Trophoblast cell (in vitro differentiated cells and primary cell): ENCODE measurements around the gene RANBP9.
A peak's percentile ranks its signal among the peaks of the same experiment; 100 is the strongest.

Source experiments
- DNase-seq, 2 donors: peaks; one replicate each; pipeline ENCODE4 v3.0.0-alpha.2; 2016
- H2AFZ ChIP-seq: 2 replicates; pipeline ENCODE4 v1.6.1; 2013; ENCODE audit warnings: low read length, moderate library complexity, mild to moderate bottlenecking; ENCODE audit not compliant: insufficient read depth, poor library complexity
- H2AK5ac ChIP-seq: 2 replicates; pipeline ENCODE4 v1.6.1; 2013; ENCODE audit warnings: mild to moderate bottlenecking, low read length
- H2BK120ac ChIP-seq: 2 replicates; pipeline ENCODE4 v1.6.1; 2013; ENCODE audit warnings: low read length, mild to moderate bottlenecking, moderate library complexity; ENCODE audit not compliant: insufficient read depth, poor library complexity
- H2BK12ac ChIP-seq: 2 replicates; pipeline ENCODE4 v1.6.1; 2013; ENCODE audit warnings: mild to moderate bottlenecking, low read length, moderate library complexity
- H2BK5ac ChIP-seq: 2 replicates; pipeline ENCODE4 v1.6.1; 2013; ENCODE audit warnings: low read length, low read depth, moderate library complexity, mild to moderate bottlenecking; ENCODE audit not compliant: poor library complexity
- H3K14ac ChIP-seq: 2 replicates; pipeline ENCODE4 v1.6.1; 2013; ENCODE audit warnings: mild to moderate bottlenecking, low read length
- H3K18ac ChIP-seq: 2 replicates; pipeline ENCODE4 v1.6.1; 2013; ENCODE audit warnings: mild to moderate bottlenecking, low read length
- H3K23ac ChIP-seq: 2 replicates; pipeline ENCODE4 v1.6.1; 2013; ENCODE audit warnings: low read length
- H3K27ac ChIP-seq: 2 replicates; pipeline ENCODE4 v1.5.1; 2013; ENCODE audit warnings: low read depth, mild to moderate bottlenecking, inconsistent platforms, low read length, moderate library complexity
- H3K27me3 ChIP-seq: 2 replicates; pipeline ENCODE4 v1.6.1; 2013; ENCODE audit warnings: inconsistent platforms, mild to moderate bottlenecking, low read length, moderate library complexity; ENCODE audit not compliant: insufficient read depth
- H3K36me3 ChIP-seq, 2 experiments: 1 replicate in 1 of 2; 2 replicates in 1 of 2; pipeline ENCODE4 v1.6.1; 2013; ENCODE audit warnings: low read length in 2 of 2, mild to moderate bottlenecking in 2 of 2, moderate library complexity in 1 of 2; ENCODE audit not compliant: insufficient read depth in 2 of 2, control insufficient read depth in 1 of 2
- H3K4ac ChIP-seq: 2 replicates; pipeline ENCODE4 v1.6.1; 2013; ENCODE audit warnings: low read depth, mild to moderate bottlenecking, low read length, moderate library complexity
- H3K4me1 ChIP-seq, 2 experiments: 1 replicate in 1 of 2; 2 replicates in 1 of 2; pipeline ENCODE4 v1.6.1; 2013; ENCODE audit warnings: low read length in 2 of 2, mild to moderate bottlenecking in 2 of 2, moderate library complexity in 1 of 2; ENCODE audit not compliant: insufficient read depth in 2 of 2, control insufficient read depth in 1 of 2
- H3K4me2 ChIP-seq: 2 replicates; pipeline ENCODE4 v1.6.1; 2013; ENCODE audit warnings: inconsistent platforms, mild to moderate bottlenecking, low read length, moderate library complexity
- H3K4me3 ChIP-seq: 2 replicates; pipeline ENCODE4 v1.5.1; 2013; ENCODE audit warnings: mild to moderate bottlenecking, low read depth, low read length, inconsistent platforms
- H3K79me1 ChIP-seq: one replicate; pipeline ENCODE4 v1.6.1; 2013; ENCODE audit warnings: low read length
- H3K79me2 ChIP-seq: 2 replicates; pipeline ENCODE4 v1.6.1; 2013; ENCODE audit warnings: low read length, mild to moderate bottlenecking; ENCODE audit not compliant: control insufficient read depth, insufficient read depth, poor library complexity
- H3K9ac ChIP-seq: 2 replicates; pipeline ENCODE4 v1.6.1; 2013; ENCODE audit warnings: mild to moderate bottlenecking, low read length
- H3K9me3 ChIP-seq: 2 replicates; pipeline ENCODE4 v1.6.1; 2013; ENCODE audit warnings: low read depth, mild to moderate bottlenecking, control low read depth, inconsistent platforms, low read length; ENCODE audit not compliant: insufficient read depth
- H4K12ac ChIP-seq: 2 replicates; pipeline ENCODE4 v1.6.1; 2013; ENCODE audit warnings: low read depth, mild to moderate bottlenecking, low read length, moderate library complexity
- H4K8ac ChIP-seq: 2 replicates; pipeline ENCODE4 v1.6.1; 2013; ENCODE audit warnings: low read depth, mild to moderate bottlenecking, low read length, moderate library complexity
- H4K91ac ChIP-seq: one replicate; pipeline ENCODE4 v1.6.1; 2013; ENCODE audit warnings: low read depth, mild to moderate bottlenecking, low read length, moderate library complexity
- WGBS: extraction: QIAGEN DNeasy Blood & Tissue Kit; methylation state at CpG from one replicate; pipeline ENCODE4 v1.1.7; 2013; ENCODE audit warnings: missing lambda C conversion rate; ENCODE audit not compliant: insufficient read length, insufficient coverage; ENCODE audit errors: extremely low coverage; 5-methylcytosine and 5-hydroxymethylcytosine counted together

The RANBP9 gene

GRCh38 chr6:13593720-13594119 is 117.9 kb downstream of the RANBP9 start:
- WGBS = no CpG with 5 or more reads among the region's 6 CpGs
- no peak for DNase-seq

GRCh38 chr6:13593103-13593502 is 118.5 kb downstream of the RANBP9 start:
- H3K79me1 ChIP-seq = no peaks in the 10 kb centered on the region
- no peak overlapping the region for H4K91ac ChIP-seq
- H3K23ac ChIP-seq = no peak overlapping the region
- no peak for DNase-seq
- H3K27ac ChIP-seq = no peak overlapping the region
- no peaks in the 10 kb centered on the region for H3K79me2 ChIP-seq
- H4K8ac ChIP-seq = no peak overlapping the region
- H3K27me3 ChIP-seq = no peaks in the 10 kb centered on the region
- no peak overlapping the region for H3K4me3 ChIP-seq
- no peaks in the 10 kb centered on the region for H3K4me1 ChIP-seq
- no peak overlapping the region for H3K14ac ChIP-seq
- H3K36me3 ChIP-seq = peaks cover 13 to 24% of the 10 kb centered on the region in 2 experiments
- H3K4ac ChIP-seq = no peak overlapping the region
- H2AK5ac ChIP-seq = no peak overlapping the region
- H3K9me3 ChIP-seq = no peaks in the 10 kb centered on the region
- no peak overlapping the region for H3K4me2 ChIP-seq
- no peak overlapping the region for H3K9ac ChIP-seq
- no peak overlapping the region for H4K12ac ChIP-seq
- no peak overlapping the region for H3K18ac ChIP-seq
- no CpG with 5 or more reads among the region's 6 CpGs for WGBS
- H2BK120ac ChIP-seq = no peak overlapping the region
- H2AFZ ChIP-seq = no peak overlapping the region
- no peak overlapping the region for H2BK12ac ChIP-seq
- H2BK5ac ChIP-seq = no peak overlapping the region

More at GRCh38 chr6:13593720-13594119, 117.9 kb downstream of the RANBP9 start:
- H3K9me3 ChIP-seq = no peaks in the 10 kb centered on the region
- no peak overlapping the region for H4K12ac ChIP-seq
- no peak overlapping the region for H4K91ac ChIP-seq
- H3K14ac ChIP-seq = no peak overlapping the region
- H3K9ac ChIP-seq = no peak overlapping the region
- H3K27me3 ChIP-seq = no peaks in the 10 kb centered on the region
- no peaks in the 10 kb centered on the region for H3K79me2 ChIP-seq
- H2AK5ac ChIP-seq = no peak overlapping the region
- H2AFZ ChIP-seq = no peak overlapping the region
- H3K4me2 ChIP-seq = no peak overlapping the region
- no peak overlapping the region for H4K8ac ChIP-seq
- H3K23ac ChIP-seq = no peak overlapping the region
- peaks cover 12 to 29% of the 10 kb centered on the region in 2 experiments for H3K36me3 ChIP-seq
- no peak overlapping the region for H3K27ac ChIP-seq
- H2BK12ac ChIP-seq = no peak overlapping the region
- no peak overlapping the region for H2BK120ac ChIP-seq
- no peak overlapping the region for H3K18ac ChIP-seq
- H3K79me1 ChIP-seq = no peaks in the 10 kb centered on the region
- no peak overlapping the region for H3K4me3 ChIP-seq
- no peak overlapping the region for H3K4ac ChIP-seq
- H2BK5ac ChIP-seq = no peak overlapping the region
- H3K4me1 ChIP-seq = no peaks in the 10 kb centered on the region

DNA sequence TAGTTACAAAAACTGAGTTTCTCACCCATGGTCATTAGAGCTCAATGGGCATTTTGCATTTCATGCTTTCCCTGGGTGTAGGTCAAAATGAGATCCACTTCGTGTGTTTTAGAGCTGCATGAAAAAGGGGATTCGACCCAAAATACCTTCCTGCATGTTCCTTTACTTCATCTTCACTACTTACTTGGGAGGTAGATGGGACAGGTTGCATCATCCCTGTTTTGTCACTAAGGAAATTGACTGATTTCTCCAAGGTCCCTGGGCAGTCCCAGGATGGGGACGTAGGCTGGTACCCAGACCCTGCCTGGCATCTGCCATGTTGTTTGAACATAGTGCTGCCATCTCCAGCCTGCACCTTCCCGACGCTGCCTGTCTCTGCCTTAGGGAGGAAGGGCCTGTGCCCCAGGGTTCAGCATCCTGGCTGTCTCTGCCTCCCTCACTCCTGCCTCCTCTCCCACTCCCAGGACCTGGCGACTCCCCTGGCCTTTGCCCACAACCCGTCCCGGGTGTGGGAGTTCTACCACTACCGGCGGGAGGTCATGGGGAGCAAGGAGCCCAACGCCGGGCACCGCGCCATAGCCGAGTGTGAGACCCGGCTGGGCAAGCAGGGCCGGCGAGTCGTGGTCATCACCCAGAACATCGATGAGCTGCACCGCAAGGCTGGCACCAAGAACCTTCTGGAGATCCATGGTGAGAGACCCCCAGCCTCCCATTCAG is 120.3 kb downstream of the RANBP9 start:
- Histone ChIP-seq H2BK12ac (no peak overlapping the region), H3K4ac (no peak overlapping the region), H3K14ac (no peak overlapping the region), H4K8ac (no peak overlapping the region), H2AK5ac (no peak overlapping the region), H3K4me1 (no peaks in the 10 kb centered on the region), H4K12ac (no peak overlapping the region), H3K79me1 (no peaks in the 10 kb centered on the region), H2BK5ac (no peak overlapping the region), H3K27ac (no peak overlapping the region), H4K91ac (no peak overlapping the region), H2BK120ac (no peak overlapping the region), H3K9me3 (no peaks in the 10 kb centered on the region), H3K9ac (no peak overlapping the region), H3K4me2 (no peak overlapping the region), H3K27me3 (no peaks in the 10 kb centered on the region), H3K36me3 (peaks cover 15 to 21% of the 10 kb centered on the region in 2 experiments), H3K18ac (no peak overlapping the region), H3K79me2 (no peaks in the 10 kb centered on the region), H2AFZ (no peak overlapping the region), H3K23ac (no peak overlapping the region), H3K4me3 (no peak overlapping the region)
- WGBS = no CpG with 5 or more reads among the region's 21 CpGs
- DNase-seq = no peak

DNA sequence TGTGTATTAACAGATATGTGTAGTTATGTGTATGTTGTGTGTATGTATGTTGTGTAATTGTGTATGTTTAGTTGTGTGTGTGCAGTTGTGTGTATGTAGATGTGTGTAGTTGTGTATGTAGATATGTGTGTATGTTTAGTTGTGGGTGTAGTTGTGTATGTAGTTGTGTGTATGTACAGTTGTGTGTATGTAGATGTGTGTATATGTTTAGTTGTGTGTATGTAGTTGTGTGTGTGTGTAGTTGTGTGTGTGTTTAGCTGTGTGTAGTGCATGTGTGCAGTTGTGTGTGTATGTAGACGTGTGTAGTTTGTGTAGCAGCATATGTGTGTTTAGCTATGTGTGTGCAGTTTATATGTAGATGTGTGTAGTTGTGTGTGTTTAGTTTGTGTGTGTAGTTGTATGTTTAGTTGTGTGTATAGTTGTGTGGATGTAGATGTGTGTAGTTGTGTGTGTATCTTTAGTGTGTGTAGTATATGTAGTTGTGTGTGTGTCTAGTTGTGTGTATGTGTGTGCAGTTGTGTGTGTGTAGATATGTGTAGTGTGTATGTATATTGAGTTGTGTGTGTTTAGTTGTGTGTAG is 121.0 kb downstream of the RANBP9 start:
- no peaks in the 10 kb centered on the region for H3K4me1 ChIP-seq
- DNase-seq = no peak
- no peak overlapping the region for H2AFZ ChIP-seq
- no peak overlapping the region for H3K4me3 ChIP-seq
- no peak overlapping the region for H2BK120ac ChIP-seq
- H3K23ac ChIP-seq = peak overlapping the region; percentile 83
- no peak overlapping the region for H3K4me2 ChIP-seq
- H3K9me3 ChIP-seq = no peaks in the 10 kb centered on the region
- H4K8ac ChIP-seq = no peak overlapping the region
- no peaks in the 10 kb centered on the region for H3K79me2 ChIP-seq
- H3K18ac ChIP-seq = no peak overlapping the region
- H3K36me3 ChIP-seq = peaks cover 14 to 21% of the 10 kb centered on the region in 2 experiments
- WGBS = no CpG with 5 or more reads among the region's 1 CpG
- H4K12ac ChIP-seq = no peak overlapping the region
- no peak overlapping the region for H3K4ac ChIP-seq
- no peak overlapping the region for H2BK5ac ChIP-seq
- no peak overlapping the region for H2AK5ac ChIP-seq
- no peak overlapping the region for H3K14ac ChIP-seq
- no peak overlapping the region for H3K9ac ChIP-seq
- H3K79me1 ChIP-seq = no peaks in the 10 kb centered on the region
- no peak overlapping the region for H4K91ac ChIP-seq
- no peaks in the 10 kb centered on the region for H3K27me3 ChIP-seq
- H3K27ac ChIP-seq = no peak overlapping the region
- H2BK12ac ChIP-seq = no peak overlapping the region
